SK-N-SH (cell line): ENCODE measurements around the gene ZNF599. TPM values are rescaled to one million over a fixed set of nuclear protein-coding genes. Genes with fewer than 3 reads are reported as not detected.

Source experiments
- CTCF ChIA-PET: fragments of 300-600, 350-600 bp; formaldehyde crosslinking; extraction: SDS; loops from one replicate; lab custom pipeline; 2021; lab: Yijun Ruan, JAX
- POLR2A ChIA-PET: fragments of 350-600 bp; sonication (Branson Sonifier 250); formaldehyde crosslinking; extraction: SDS; loops from one replicate; lab custom pipeline; 2020; ENCODE audit warnings: antibody characterized with exemption, inconsistent platforms; lab: Yijun Ruan, JAX
- DNase-seq: peaks from one replicate; pipeline ENCODE4 v3.0.0; 2012
- H2AFZ ChIP-seq: fragments of 200-600 bp; sonication (generic); 2 replicates; pipeline ENCODE4 v1.8.1; 2016; ENCODE audit warnings: antibody characterized with exemption, mild to moderate bottlenecking, low read depth
- H3F3A ChIP-seq: fragments of 200-600 bp; sonication (generic); replicated peaks from 2 replicates; pipeline ENCODE3; 2016; ENCODE audit warnings: antibody characterized with exemption, mild to moderate bottlenecking; ENCODE audit not compliant: insufficient read depth
- H3K27ac ChIP-seq, 2 experiments: fragments of 200-500 bp in 1 of 2; fragments of 200-600 bp in 1 of 2; sonication (Bioruptor generic) in 1 of 2; sonication (generic), shearing (Covaris generic) in 1 of 2; 2 replicates each; pipeline versions ENCODE4 v1.5.1 to v1.6.1; 2014 to 2016; ENCODE audit warnings: low read depth in 2 of 2, inconsistent platforms in 1 of 2, low read length in 1 of 2, mild to moderate bottlenecking in 1 of 2, mixed read lengths in 1 of 2
- H3K27me3 ChIP-seq: fragments of 200-600 bp; sonication (generic), shearing (Covaris generic); 2 replicates; pipeline ENCODE4 v1.6.1; 2016; ENCODE audit warnings: mixed run types; ENCODE audit not compliant: insufficient read depth
- H3K36me3 ChIP-seq, 2 experiments: fragments of 200-500 bp in 1 of 2; fragments of 200-600 bp in 1 of 2; sonication (Bioruptor generic) in 1 of 2; sonication (generic) in 1 of 2; replicated peaks in 1 of 2; 2 replicates each; pipeline versions ENCODE3 to v1.5.1; 2014 to 2016; ENCODE audit warnings: low read length in 1 of 2, mild to moderate bottlenecking in 1 of 2; ENCODE audit not compliant: insufficient read depth in 2 of 2, control insufficient read depth in 1 of 2
- H3K4me1 ChIP-seq, 2 experiments: fragments of 200-500 bp in 1 of 2; fragments of 200-600 bp in 1 of 2; sonication (Bioruptor generic) in 1 of 2; sonication (generic), shearing (Covaris generic) in 1 of 2; 2 replicates each; pipeline versions ENCODE4 v1.5.1 to v1.6.1; 2014 to 2016; ENCODE audit warnings: low read depth in 1 of 2, low read length in 1 of 2, mixed run types in 1 of 2; ENCODE audit not compliant: insufficient read depth in 2 of 2, control insufficient read depth in 1 of 2
- H3K4me2 ChIP-seq: fragments of 200-600 bp; sonication (generic), shearing (Covaris generic); 2 replicates; pipeline ENCODE4 v1.6.1; 2017; ENCODE audit warnings: mixed run types
- H3K4me3 ChIP-seq, 2 experiments: fragments of 200-500 bp in 1 of 2; fragments of 200-600 bp in 1 of 2; sonication (Bioruptor generic) in 1 of 2; sonication (generic), shearing (Covaris generic) in 1 of 2; 2 replicates each; pipeline versions ENCODE4 v1.5.1 to v1.8.1; 2014 to 2016; ENCODE audit warnings: low read depth in 2 of 2, inconsistent platforms in 1 of 2, low read length in 1 of 2, mild to moderate bottlenecking in 1 of 2, mixed read lengths in 1 of 2, moderate library complexity in 1 of 2
- H3K79me2 ChIP-seq: fragments of 200-600 bp; sonication (generic); 2 replicates; pipeline ENCODE4 v1.8.1; 2017; ENCODE audit warnings: mild to moderate bottlenecking; ENCODE audit not compliant: insufficient read depth
- H3K9ac ChIP-seq: fragments of 200-600 bp; sonication (generic); 2 replicates; pipeline ENCODE4 v1.6.1; 2017; ENCODE audit warnings: mixed run types
- H3K9me2 ChIP-seq: fragments of 200-600 bp; sonication (generic); 2 replicates; pipeline ENCODE4 v1.6.1; 2017; ENCODE audit warnings: mixed run types
- H3K9me3 ChIP-seq: fragments of 200-600 bp; sonication (generic); 2 replicates; pipeline ENCODE4 v1.6.1; 2017; ENCODE audit warnings: mixed run types, mild to moderate bottlenecking, moderate library complexity
- H4K20me1 ChIP-seq: fragments of 200-600 bp; sonication (generic); 2 replicates; pipeline ENCODE4 v1.6.1; 2017; ENCODE audit warnings: mild to moderate bottlenecking, mixed run types; ENCODE audit not compliant: insufficient read depth
- ELF1 ChIP-seq: IDR thresholded peaks from 2 replicates; pipeline ENCODE4 v1.4.0; 2012
- EP300 ChIP-seq, 2 experiments: IDR thresholded peaks; 2 replicates each; pipeline versions ENCODE4 v1.4.0 to v1.6.1; 2012; ENCODE audit warnings: borderline replicate concordance in 1 of 2, low read depth in 1 of 2, low read length in 1 of 2
- FOSL2 ChIP-seq: IDR thresholded peaks from 2 replicates; pipeline ENCODE4 v1.4.0; 2012; ENCODE audit warnings: low read depth, mild to moderate bottlenecking, moderate library complexity, borderline replicate concordance
- FOXJ3 ChIP-seq: sonication (generic); formaldehyde crosslinking; IDR thresholded peaks from 2 replicates; pipeline ENCODE4 v1.5.1; 2020; ENCODE audit warnings: mild to moderate bottlenecking, missing genetic modification reagents
- GABPA ChIP-seq: IDR thresholded peaks from 2 replicates; pipeline ENCODE4 v1.4.0; 2012; ENCODE audit warnings: low read depth, mild to moderate bottlenecking
- JUND ChIP-seq: IDR thresholded peaks from 2 replicates; pipeline ENCODE4 v1.4.0; 2012
- MEF2A ChIP-seq: IDR thresholded peaks from 2 replicates; pipeline ENCODE4 v1.4.0; 2012; ENCODE audit warnings: low read depth, borderline replicate concordance
- NFIC ChIP-seq: IDR thresholded peaks from 2 replicates; pipeline ENCODE4 v1.4.0; 2012; ENCODE audit warnings: borderline replicate concordance
- POLR2AphosphoS5 ChIP-seq: IDR thresholded peaks from 2 replicates; pipeline ENCODE4 v1.6.1; 2012; ENCODE audit warnings: low read depth, low read length
- RAD21 ChIP-seq: IDR thresholded peaks from 2 replicates; pipeline ENCODE4 v1.6.1; 2012; ENCODE audit warnings: mild to moderate bottlenecking, low read length
- RCOR1 ChIP-seq: fragments of 150-350 bp; IDR thresholded peaks from 2 replicates; pipeline ENCODE4 v1.6.1; 2017; ENCODE audit warnings: antibody characterized with exemption, low read length
- REST ChIP-seq: IDR thresholded peaks from 2 replicates; pipeline ENCODE4 v1.6.1; 2012; ENCODE audit warnings: mild to moderate bottlenecking, low read depth, low read length, moderate library complexity
- RFX5 ChIP-seq: IDR thresholded peaks from 2 replicates; pipeline ENCODE4 v1.6.1; 2012; ENCODE audit warnings: mild to moderate bottlenecking, improper control_type of control experiment, low read length
- RXRA ChIP-seq: IDR thresholded peaks from 2 replicates; pipeline ENCODE4 v1.4.0; 2012; ENCODE audit warnings: low read depth, mild to moderate bottlenecking, borderline replicate concordance
- SIN3A ChIP-seq: IDR thresholded peaks from 2 replicates; pipeline ENCODE4 v1.6.1; 2012; ENCODE audit warnings: low read depth, mild to moderate bottlenecking, low read length, moderate library complexity, borderline replicate concordance
- SMC3 ChIP-seq: IDR thresholded peaks from 2 replicates; pipeline ENCODE4 v1.6.1; 2012; ENCODE audit warnings: low read depth, low read length, improper control_type of control experiment
- TCF12 ChIP-seq: IDR thresholded peaks from 2 replicates; pipeline ENCODE4 v1.4.0; 2012
- TEAD4 ChIP-seq: IDR thresholded peaks from 2 replicates; pipeline ENCODE4 v1.4.0; 2012; ENCODE audit warnings: mild to moderate bottlenecking, borderline replicate concordance; ENCODE audit not compliant: insufficient read depth
- USF2 ChIP-seq: fragments of 150-350 bp; IDR thresholded peaks from 2 replicates; pipeline ENCODE4 v1.6.1; 2017; ENCODE audit warnings: antibody characterized with exemption, low read length, low read depth, borderline replicate concordance
- WGBS: methylation state at CpG from one replicate; pipeline ENCODE4 v1.1.6; 2017; ENCODE audit warnings: low lambda C conversion rate; 5-methylcytosine and 5-hydroxymethylcytosine counted together
- polyA plus RNA-seq, 3 experiments: library from polyadenylated mRNA; depleted of rRNA; stranded (reverse); fragments of >200 nt; gene quantifications; 2 replicates each; pipeline ENCODE4 v1.2.3, GENCODE V29; 2012
- TF ChIP-seq, protein P1 (sequence below): IDR thresholded peaks from 2 replicates; pipeline ENCODE4 v1.4.0; 2012; ENCODE audit warnings: low read depth, borderline replicate concordance

The ZNF599 gene
- polyA plus RNA-seq, 1 of the 3 experiments (the other 2 are of a cell fraction): 17.9 TPM

DNA sequence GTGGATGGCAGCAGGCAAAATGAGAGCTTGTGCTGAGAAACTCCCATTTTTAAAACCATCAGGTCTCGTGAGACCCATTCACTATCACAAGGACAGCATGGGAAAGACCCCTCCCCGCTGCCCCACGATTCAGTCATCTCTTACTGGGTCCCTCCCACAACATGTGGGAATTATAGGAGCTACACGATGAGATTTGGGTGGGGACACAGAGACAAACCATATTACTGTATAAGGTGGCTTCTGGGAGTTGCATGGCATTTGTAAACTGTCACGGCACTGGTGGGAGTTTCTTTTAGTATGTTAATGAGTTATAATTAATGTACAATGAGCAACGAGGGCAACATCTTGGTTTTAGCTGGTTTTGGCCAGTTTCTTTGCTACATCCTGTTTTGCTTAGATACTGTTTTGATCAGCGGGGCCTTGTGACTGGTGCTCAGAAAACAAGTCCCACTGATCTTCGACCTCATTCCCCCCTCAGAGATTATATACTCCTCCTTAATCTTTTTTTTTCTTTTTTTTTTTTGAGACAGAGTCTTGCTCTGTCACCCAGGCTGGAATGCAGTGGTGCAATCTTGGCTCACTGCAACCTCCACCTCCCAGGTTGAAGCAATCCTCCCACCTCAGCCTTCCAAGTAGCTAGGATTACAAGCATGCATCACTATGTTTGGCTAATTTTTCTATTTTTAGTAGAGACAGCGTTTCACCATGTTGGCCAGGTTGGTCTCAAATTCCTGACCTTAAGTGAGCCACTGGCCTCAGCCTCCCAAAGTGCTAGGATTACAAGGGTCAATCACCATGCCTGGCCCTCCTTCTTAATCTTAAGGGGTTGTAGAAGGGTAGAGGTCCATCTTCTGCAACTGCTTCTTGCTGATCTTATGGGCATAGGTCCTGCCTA is 21.3 kb upstream of the ZNF599 start:
- no peak overlapping the region for H3K27ac ChIP-seq
- no peak overlapping the region for H3K4me2 ChIP-seq
- WGBS: 18% methylated on average over 9 of the region's 9 CpGs
- no peaks in the 10 kb centered on the region for H3K9me2 ChIP-seq
- ChIA-PET POLR2A (no interaction called here), CTCF (interaction anchor here (0.7 to 1.1 kb wide), 2 partner anchors 250 to 272 kb away, joined by 3 read pairs; no protein-coding TSS in a partner anchor)
- no peak overlapping the region for H3K9ac ChIP-seq
- H2AFZ ChIP-seq: peak overlapping the region; percentile 79; the same call in 1 of the 2 replicates
- H3K36me3 ChIP-seq: no peaks in the 10 kb centered on the region
- H3K4me3 ChIP-seq: no peak overlapping the region
- no peaks in the 10 kb centered on the region for H3K27me3 ChIP-seq
- no peak for DNase-seq
- no peaks in the 10 kb centered on the region for H3F3A ChIP-seq
- H3K4me1 ChIP-seq: no peaks in the 10 kb centered on the region
- no peaks in the 10 kb centered on the region for H3K9me3 ChIP-seq
- TF ChIP-seq SIN3A (no peak), ELF1 (no peak), POLR2AphosphoS5 (no peak), TEAD4 (no peak), RXRA (no peak), SMC3 (no peak)
- TF ChIP-seq, all 33 proteins: peak for 0
- H3K79me2 ChIP-seq: no peaks in the 10 kb centered on the region
- no peaks in the 10 kb centered on the region for H4K20me1 ChIP-seq

DNA sequence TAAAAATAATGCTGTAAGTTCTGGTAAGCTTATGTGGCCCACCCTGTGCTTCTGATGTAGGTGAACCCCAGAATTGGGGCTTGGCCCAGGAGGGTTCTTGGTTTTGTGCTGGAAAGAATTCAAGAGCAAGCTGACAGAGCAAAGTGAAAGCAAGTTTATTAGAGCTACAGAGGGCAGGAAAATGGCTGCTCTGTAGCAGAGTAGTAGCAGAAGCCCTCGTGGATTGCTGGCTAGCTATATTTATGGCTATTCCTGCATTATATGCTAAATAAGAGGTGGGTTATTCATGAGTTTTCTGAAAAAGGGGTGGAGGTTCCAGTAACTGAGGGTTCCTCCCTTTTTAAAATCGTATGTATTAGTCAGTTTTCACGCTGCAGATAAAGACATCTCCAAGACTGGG is 20.6 kb upstream of the ZNF599 start:
- Histone ChIP-seq H3K4me2 (peak overlapping the region; percentile 51), H3F3A (no peaks in the 10 kb centered on the region), H3K27ac (no peak overlapping the region), H4K20me1 (no peaks in the 10 kb centered on the region), H3K79me2 (no peaks in the 10 kb centered on the region), H3K9me3 (no peaks in the 10 kb centered on the region), H3K27me3 (no peaks in the 10 kb centered on the region), H3K4me3 (peak overlapping the region; percentile 6 to 42; a peak in 3 of 4 replicates), H3K9ac (no peak overlapping the region), H3K9me2 (no peaks in the 10 kb centered on the region), H2AFZ (peak overlapping the region; percentile 79; the same call in 1 of the 2 replicates), H3K4me1 (no peaks in the 10 kb centered on the region), H3K36me3 (no peaks in the 10 kb centered on the region)
- DNase-seq: no peak
- 23% methylated on average over 3 of the region's 3 CpGs for WGBS
- CTCF ChIA-PET: no interaction called here
- POLR2A ChIA-PET: no interaction called here
- TF ChIP-seq FOXJ3 (CRISPR knock-in tag) (no peak), MEF2A (no peak), TCF12 (no peak), REST (no peak), USF2 (no peak), JUND (no peak), GABPA (no peak), EP300 (IDR thresholded peaks at IDR 0.05; ENCODE audit: borderline replicate concordance in 1 of 2, low read depth in 1 of 2, low read length in 1 of 2) (no peak), NFIC (no peak), FOSL2 (no peak), RFX5 (no peak), RXRA (no peak), RAD21 (no peak), RCOR1 (no peak), POLR2AphosphoS5 (no peak), TEAD4 (no peak)
- TF ChIP-seq, protein P1, sequence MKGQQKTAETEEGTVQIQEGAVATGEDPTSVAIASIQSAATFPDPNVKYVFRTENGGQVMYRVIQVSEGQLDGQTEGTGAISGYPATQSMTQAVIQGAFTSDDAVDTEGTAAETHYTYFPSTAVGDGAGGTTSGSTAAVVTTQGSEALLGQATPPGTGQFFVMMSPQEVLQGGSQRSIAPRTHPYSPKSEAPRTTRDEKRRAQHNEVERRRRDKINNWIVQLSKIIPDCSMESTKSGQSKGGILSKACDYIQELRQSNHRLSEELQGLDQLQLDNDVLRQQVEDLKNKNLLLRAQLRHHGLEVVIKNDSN: no peak
